ENCODE results near the gene WWOX.
"Not testable (repeated sequence)": the region's sequence is repeated elsewhere in the genome, so short reads cannot be mapped to it uniquely, and the experiment has no call there.

Gene WWOX

DNA sequence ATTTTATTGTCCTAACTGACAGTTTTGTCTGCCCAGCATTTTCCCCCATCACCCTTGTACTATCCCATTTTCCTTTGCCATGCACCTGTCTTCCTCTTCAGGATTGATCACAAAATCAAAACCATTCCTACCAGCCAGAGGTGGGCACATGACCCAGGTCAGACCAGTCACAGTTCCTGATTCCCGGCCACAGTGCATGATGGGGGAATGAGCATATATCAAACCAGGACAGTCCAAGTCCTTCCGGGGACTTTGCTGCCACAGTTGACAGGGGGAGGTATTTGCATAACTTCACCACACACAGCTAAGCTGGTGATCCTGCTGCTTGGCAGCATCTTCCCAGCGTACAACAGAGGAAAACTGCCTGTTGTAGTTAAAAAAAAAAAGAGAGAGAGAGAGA, 493.9 kb downstream of the WWOX start:
- no peak for DNase-seq

DNA sequence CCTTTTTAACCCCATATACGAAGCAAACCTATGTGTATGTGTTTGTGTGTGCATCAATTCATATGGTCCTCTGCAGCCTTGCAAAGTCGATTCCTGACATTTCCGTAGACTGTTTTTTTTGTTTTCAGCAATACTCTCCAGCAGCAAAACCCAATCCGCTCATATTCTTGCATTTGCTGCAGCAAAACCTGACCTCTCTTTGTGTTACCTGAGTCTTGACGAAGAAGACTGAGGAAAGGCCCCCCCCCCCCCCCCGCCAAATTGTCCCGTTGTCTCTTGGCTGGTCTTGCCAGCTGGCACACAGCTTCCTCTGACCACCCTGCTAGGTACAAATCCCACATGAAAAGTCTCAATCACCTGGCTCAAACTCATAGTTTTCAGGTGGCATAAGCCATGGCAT, 494.7 kb downstream of the WWOX start:
- DNase-seq, result no peak

DNA sequence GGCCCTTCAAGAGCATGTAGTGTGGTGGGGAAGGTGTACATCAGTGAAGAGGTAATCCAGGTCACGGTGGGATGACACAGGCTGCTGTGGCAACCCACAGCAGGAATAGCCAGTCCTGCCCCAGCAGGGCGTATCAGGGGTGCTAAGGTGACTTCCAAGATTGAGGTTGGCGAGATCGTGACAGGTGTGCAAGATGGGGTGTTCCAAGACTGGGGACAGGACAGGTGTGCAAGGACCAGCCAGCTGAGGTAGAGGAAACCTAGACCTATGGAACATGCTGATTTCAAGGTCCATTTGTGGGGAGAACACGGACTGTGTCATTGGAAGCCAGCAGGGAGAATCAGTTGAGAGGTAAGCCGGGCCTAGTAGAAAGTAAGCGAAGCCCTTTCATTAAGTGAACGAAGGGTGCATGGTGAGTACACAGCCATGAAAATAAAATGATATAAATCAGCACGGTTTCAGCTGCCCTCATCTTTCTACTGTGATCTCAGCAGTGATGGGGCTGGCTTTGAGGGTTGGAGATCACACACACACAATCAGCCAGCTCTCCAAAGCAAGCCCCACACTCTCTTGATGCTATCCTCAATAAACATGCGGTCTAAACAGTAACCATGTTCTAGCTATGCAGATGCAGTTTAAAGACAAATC, 497.0 kb downstream of the WWOX start:
- no peak for DNase-seq

DNA sequence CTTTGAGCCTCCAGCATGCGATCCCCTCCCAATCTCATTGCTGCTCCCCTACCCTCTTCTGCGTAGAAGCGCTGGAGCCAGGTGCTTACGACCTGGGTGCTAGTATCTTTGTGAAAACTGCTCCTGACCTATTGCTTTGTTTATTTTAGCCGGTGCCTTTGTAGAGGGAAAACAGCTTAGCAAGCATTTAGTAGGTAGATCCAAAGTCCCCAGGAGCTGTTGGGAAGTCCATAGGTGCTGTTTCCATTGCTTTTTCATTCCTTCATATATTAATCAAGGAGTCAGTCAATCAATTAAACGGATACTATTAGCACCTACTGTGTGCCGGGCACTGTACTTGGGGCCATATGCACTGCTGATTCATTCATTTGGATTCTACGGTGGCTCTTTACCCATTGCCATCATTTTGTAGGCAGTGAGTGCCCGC, 497.6 kb downstream of the WWOX start:
- no peak for DNase-seq

DNA sequence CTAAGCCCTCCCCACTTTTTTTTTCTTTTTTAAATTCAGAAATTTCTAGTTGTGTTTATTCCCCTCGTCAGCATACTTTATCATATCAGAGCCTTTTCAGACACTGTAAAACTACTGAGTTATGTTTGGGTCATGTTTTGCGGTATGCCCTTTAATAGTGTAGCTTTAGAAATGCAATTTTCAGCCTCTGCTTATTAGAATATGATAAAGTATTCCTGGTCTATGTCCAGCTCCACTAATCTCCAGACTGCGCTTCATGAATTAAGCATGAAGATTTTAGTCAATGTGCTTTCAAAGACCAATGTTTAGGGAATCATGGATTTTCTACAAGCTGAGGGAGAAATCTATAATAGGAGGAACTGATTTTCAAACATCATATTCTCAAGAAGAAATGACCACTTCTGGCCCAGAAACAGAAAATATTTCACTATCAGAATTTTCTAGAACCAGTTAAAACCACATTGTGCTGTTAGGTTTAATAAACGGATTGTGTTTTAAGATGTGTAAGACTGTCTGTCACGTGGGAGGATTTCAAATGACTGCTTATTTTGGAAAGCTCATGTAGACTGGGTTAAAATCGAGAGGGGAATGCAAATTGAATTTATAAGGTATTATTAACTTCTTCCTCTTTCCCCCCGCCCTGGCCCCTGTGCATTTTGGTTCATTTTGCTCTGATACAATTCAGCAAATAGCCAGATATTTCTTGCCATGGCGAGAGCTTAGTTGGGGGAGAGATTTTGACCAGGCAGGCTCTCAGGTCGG, 498.5 kb downstream of the WWOX start:
- no peak for DNase-seq

DNA sequence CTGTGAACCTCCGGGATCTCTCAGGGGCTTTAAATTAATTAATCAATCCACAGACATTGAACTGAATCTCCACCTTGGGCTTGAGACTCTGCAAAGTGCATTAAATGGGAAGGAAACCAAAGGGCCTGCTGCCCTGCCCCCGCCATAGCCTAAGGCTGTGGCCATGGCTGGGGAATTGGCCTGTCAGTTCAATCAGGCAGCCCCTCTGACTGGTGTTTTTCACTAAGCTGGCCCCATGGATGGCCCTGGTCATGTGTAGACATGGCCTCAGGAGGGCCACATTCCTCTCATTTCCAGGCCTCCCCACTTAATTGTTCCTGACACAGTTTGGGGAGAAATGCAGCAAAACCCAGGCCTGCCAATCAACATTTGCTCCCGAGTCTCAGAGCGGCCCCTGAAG, 499.8 kb downstream of the WWOX start:
- no peak for DNase-seq

DNA sequence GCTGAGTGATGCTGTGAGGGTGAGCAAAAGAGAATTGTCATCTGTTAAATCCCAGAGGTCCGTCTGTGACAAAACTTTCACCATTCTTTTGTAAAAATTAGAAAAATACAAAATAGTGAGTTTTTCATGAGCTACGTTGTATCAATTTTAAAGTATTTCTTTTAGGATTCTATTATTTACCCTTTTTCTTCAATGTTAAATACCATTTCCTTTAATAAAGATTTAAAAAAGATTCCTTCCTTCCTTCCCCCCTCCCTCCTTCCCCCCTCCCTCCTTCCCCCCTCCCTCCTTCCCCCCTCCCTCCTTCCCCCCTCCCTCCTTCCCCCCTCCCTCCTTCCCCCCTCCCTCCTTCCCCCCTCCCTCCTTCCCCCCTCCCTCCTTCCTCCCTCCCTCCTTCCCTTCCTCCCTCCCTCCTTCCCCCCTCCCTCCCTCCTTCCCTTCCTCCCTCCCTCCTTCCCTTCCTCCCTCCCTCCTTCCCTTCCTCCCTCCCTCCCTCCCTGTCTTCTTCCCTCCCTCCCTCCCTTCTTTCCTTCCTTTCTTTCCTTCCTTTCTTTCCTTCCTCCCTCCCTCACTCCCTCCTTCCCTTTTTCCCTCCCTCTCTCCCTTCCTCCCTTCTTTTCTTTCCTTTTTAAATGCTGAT, 505.1 kb downstream of the WWOX start:
- DNase-seq, result not testable (repeated sequence)

DNA sequence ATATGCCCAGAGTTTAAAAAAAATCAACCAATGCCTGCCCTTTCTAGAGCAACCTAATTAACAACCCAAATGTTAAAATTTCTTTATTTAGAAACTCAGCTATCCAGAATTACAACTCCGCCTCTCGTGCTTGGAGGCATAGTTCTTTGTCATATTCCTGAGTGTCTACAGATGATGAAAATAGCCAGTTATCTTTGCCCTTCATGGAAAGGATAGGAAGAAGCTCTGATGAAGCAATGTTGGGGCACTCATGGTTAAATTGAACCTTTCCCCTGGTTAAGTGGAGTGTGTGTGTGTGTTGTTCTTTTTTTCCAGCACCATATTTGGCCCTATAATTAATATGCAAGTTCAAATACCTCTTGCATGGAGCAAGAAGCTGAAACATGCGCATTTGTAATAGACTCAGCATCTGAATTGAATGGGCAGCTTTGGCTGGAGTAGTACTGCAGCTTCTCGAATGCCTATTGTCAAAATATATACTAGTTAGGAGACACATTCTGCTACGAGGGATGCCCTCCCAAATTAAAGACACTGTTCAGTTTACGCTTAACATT, 506.2 kb downstream of the WWOX start:
- DNase-seq, result no peak

DNA sequence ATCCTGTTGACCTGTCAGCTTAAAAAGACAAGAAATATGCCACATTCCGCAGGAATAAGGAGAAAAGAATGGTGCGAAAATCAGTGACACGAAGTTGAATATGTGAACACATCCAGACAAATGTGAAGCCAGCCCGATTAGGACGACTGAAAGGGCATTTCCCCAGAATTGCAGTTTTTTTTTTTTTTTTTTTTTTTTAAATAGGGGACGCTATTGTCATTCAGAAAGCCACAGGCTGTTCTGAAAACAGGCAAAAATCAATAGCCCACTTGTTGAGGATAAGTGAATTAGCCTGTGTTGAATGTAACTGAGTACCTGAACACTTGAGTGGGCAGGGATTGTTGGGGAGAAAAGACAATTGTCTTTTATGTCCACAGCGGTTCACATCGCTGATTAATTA, 507.1 kb downstream of the WWOX start:
- DNase-seq, result no peak

DNA sequence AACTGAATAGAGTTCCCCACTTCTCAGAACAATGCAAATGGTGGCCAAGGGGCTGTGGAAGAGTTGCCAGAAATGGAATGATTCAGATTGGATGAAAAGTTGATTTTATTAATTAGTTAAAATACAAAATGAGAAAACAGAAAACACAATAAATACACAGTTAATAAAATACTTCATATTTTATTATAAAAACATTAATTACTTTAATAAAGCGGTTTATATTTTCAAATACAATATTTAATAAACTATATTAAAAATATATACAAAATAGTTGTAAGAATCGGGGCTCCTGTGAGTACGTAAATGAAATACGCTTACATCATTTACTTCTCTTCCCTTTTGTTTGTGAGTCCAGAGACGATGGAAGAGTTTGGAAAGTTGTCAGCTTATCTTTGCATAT, 507.6 kb downstream of the WWOX start:
- no peak for DNase-seq

DNA sequence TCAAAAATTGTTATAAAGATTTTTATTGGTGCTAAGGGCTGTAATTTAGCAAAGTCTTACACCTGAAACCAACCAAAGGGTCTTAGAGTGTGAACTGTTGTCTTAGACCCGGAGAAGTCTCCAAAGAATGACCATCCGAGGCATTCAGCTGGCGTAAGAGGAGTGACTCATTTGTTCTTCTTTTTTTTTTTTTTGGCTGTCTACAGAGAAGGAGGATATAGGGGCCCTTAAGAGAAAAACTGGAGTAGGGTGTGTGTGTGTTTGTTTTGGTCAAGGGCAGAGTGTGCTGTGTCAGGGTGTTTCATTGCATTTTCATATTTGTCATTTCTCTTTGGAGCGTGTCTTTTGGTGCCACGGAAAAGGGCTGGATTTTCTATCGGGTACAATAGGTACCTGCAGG, 508.0 kb downstream of the WWOX start:
- DNase-seq, result no peak

DNA sequence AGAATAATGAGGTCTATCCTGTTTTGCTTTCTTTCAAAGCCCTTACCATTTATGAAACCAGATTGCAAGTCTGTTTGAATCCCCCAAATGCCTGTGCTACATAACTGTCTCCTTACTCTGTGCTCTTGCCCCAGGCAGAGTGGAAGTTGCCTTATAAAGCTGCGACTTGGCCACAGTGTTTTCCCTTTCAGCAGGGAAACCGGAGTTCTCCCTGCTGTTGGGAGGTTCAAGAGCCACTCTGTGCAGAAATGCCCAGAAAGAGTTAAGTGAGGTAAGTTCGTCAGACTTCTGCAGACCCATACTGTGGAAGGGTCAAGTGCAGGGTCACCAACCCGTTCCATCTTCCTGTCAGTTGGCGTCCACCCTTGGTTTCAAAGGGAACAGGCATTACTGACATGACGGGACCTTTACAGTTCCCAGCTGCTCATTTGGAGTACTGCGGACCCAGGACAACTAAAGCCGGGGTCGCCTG, 508.9 kb downstream of the WWOX start:
- no peak for DNase-seq

DNA sequence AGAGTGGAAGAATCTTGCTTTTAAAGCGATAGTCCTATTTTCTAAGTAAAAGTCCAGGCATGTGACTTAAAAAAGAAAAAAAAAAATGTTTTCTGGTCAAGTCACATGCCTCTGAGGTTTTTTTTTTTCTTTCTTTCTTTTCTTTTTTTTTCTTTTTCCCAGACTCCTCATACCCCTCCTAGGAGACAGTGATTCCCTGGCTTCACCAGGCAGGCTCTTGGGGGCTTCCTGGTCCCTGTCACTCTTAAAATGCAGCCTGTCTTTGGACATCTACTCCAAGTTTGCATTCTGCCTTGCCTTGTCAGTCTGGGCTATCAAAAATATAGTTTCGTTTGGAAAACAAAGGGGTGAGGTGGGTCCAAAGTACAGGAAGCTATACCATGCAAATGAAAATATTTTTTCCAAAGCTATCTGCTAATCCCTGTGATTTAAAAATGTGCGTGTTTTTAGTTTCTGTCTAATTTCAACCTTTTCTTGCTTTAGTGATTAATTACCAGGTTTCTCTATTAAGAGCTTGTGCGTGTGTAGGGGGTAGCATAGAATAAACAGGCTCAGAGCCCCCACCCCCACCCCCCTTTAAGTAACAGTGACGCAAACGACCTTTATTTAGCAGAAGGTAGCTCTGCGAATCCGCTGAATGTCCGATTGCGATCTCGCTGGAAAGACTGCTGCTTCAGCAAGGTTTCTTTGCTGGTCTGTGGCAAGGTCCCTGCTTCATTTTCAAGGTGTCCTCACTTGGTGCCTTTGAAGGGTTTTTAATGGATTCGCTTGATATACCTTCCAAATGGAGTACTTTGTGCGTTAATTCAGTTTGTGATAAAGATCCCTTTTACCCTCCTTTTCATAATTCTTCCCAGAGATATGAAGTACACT, 510.2 kb downstream of the WWOX start:
- no peak for DNase-seq

DNA sequence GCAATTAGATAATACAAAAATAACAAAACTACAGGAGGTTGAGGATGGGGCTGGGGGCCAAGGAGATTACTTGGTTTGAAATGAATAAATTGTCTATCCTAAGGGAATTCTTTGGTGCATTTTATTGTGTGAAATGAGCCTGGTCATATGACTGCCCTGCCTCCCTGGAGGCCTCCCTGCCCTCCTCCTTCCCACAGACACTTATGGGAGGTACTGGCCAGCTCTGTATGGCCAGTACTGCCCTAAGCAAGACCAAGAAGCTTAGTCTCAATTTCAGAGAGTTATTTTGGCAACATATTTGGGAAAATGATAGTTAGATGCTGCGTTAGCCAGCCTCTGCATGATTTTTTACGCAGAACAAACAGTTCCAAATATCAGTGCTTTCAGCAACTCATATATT, 511.9 kb downstream of the WWOX start:
- DNase-seq, result no peak

DNA sequence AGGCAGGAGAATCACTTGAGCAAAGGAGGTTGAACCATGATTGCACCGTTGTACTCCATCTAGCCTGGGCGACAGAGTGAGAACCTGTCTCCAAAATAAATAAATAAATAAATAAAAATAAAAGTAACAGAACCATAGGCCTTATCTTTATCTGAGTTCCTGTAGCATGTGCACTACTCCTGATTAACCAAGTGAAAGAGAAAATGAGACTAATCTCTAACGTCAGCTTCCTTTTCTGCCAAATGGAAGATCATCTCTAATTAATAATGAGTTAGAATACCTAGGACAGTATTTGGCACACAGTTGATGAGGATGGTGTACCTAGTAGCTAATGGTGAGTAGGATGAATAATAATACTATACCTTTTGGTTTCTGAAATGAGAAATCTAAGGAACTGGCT, 520.4 kb downstream of the WWOX start:
- no peak for DNase-seq

DNA sequence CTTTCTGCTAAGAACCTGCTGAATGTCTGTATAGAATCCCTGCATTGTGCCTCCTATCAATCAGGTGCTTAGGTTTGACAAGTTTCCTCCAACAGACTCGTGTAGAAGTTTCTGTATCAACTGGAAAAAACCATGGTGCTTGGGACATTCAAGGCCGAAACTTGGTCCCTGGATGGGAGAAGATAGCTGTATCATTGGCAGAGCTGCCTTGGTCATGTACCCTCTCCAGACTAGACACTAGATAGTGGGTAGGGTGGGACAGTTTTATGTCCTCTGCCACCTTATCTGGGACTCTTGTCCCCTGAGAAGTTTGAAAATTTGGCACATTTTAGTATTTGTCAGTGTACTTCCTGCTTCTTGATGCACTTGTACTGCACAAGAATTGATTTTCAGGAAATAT, 520.8 kb downstream of the WWOX start:
- no peak for DNase-seq

DNA sequence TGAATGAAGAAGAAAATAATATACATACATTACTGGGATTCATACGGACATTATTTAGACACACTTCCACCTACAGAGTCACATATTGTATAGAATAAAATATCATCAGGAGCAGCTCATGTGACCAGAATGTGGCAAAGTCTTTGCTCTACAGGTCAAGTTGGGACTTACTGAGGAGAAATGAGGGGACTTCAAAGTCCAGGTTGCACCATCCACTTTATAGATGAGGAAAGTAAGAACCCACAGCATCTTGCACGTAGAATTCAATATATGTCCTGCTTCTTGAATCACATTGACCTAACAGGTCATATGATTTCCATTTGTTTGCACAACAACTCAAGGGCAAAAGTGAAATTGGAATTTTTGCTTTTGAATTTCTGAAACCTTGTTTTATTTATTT, 524.3 kb downstream of the WWOX start:
- DNase-seq, result no peak

DNA sequence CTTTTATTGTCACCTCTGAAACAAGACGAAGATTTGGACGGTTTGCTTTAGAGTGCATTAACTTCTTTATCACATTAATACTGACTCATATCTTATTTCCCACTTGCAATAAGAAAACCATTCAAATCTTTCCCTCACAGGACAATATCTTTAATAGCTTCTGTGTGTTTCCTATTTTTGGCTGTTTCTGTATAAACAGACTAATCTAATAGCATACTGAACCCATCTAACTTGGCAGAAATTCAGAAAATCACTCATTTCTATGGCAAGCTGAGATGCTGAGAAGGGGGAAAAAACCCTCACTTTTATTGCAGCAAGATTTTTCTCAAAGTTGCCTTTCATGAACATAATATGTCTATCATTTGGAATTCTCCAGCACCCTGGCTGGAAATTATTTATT, 524.9 kb downstream of the WWOX start:
- DNase-seq, result no peak

DNA sequence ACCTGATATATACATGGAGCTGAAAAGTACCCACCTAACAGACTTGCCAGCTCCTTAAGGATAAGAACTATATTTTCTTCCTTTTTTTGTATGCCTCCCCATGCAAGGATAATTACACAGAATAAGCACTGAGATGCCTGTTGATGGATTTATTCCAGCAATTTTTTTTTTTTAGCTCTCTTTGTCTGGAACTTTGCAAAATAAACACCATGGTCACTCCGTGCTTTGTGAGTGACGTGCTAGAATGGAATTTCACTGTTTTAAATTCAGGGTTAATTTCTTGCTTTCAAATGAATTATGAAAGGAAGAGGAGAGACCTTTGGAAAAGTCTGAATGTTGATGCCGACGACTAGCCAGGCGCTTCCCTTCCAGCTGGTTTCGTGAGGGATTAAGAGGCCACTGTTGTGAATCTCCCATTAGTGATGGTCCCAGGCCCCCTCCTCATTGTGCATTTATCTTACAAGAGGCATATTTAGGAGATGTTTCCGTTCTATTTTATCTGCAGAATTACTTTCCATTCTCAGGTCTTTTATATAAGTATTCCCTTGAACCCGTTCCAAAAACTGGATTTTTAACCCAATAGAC, 529.1 kb downstream of the WWOX start:
- no peak for DNase-seq

DNA sequence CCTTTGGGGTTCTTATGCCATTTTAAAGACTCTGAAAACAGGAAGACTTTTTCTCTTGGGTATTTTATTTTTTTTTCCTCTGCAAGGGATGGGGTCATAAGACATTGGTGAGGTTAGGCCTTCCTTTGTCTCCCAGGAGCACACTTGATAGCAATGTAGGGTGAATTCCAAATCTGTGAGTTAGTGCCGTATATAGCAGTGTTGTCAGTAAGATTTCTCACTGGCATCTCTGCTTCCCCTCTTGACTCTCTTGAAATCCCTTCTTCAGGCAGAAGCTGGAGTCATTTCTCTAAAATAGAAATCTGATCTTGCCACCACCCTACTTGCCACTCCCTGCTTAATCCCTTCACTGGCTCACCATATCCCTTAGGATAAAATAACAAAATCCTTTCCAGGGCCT, 529.7 kb downstream of the WWOX start:
- no peak for DNase-seq

DNA sequence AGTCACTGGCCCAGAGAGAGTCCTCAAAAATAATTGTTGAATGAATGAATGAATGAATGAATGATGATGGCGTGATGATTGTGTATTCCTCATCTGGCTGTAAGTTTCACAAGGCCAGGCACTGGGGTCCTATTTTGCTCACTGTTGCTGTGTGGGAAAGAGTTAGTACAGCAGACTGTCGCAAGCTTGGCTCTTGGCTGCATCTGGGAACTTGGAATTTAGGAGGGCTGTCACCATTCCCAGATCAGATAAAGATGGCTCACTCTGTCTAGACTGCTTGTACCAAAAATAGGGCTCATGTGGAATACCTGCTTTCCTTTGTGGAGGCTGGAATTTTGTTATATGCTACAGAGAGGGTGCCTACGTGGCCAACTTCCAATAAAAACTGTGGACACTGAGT, 530.6 kb downstream of the WWOX start:
- DNase-seq, result no peak

DNA sequence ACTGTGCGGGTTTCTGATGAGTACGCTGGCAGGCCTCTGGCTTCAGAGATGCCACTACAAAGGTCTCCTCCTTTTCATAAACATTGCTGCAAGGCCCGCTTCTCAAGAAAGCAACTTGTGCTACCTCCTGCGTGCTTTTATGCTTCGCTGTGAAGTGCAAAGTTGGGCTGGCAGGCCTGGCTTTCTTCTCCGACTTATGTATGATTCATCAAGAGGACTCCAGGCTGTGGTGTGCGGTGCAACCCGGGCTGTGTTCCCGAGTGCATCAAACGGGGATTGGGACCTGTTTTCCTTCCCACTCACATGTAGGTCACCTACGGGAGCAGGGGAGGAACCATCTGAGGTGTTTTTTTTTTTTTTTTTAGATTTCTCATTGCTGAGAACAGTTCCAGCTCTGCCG, 534.1 kb downstream of the WWOX start:
- DNase-seq, result no peak

DNA sequence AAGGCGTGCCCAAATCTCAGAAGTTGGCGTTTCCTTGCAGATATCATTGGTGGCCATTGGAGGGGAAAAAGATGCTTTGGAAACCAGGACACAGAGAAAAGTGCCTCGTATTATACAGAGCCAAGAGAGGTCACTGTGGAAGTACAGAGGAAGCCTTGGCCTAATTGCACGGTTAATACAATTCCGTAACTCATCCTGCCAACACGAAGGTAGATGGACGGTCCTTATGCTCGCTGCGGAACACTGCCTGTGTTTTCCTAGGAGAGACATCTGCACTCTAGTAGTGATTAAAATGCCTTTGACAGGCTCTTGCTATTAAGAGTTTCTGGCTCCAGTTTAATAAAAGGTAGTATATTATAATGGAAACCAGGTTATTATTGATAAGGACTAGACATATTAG, 536.4 kb downstream of the WWOX start:
- DNase-seq, result no peak
